CD8-positive, alpha-beta memory T cell (primary cell): ENCODE data around the gene STK36. TPM values are rescaled to one million over a fixed set of nuclear protein-coding genes. Genes with fewer than 3 reads are reported as not detected.

Source experiments
- CTCF ChIA-PET: fragments of 350-600 bp; sonication (Branson Sonifier 250); formaldehyde crosslinking; loops from one replicate; lab custom pipeline; 2021; ENCODE audit warnings: antibody characterized with exemption; lab: Charles Lee
- POLR2A ChIA-PET: fragments of 350-600 bp; sonication (Branson Sonifier 250); formaldehyde crosslinking; loops from one replicate; lab custom pipeline; 2021; ENCODE audit warnings: antibody characterized with exemption; lab: Charles Lee
- DNase-seq, 5 donors: peaks; one replicate each; pipeline versions ENCODE4 v3.0.0 to v3.0.0-alpha.2; 2020 to 2022; ENCODE audit warnings: mixed read lengths in 1 of 5
- H3K27ac ChIP-seq: one replicate; pipeline ENCODE4 v1.7.0; 2013; ENCODE audit warnings: low read depth, mild to moderate bottlenecking, low read length, moderate library complexity
- H3K27me3 ChIP-seq: 2 replicates; pipeline ENCODE4 v1.7.0; 2013; ENCODE audit warnings: low read length, mild to moderate bottlenecking; ENCODE audit not compliant: insufficient read depth, poor library complexity, severe bottlenecking
- H3K36me3 ChIP-seq: 2 replicates; pipeline ENCODE4 v1.7.0; 2013; ENCODE audit warnings: mild to moderate bottlenecking, low read length, moderate library complexity; ENCODE audit not compliant: insufficient read depth
- H3K4me1 ChIP-seq: 2 replicates; pipeline ENCODE4 v1.7.0; 2013; ENCODE audit warnings: mild to moderate bottlenecking, low read length, moderate library complexity; ENCODE audit not compliant: insufficient read depth
- H3K4me3 ChIP-seq: 2 replicates; pipeline ENCODE4 v1.7.0; 2013; ENCODE audit warnings: mild to moderate bottlenecking, low read length
- H3K9me3 ChIP-seq: 2 replicates; pipeline ENCODE4 v1.7.0; 2013; ENCODE audit warnings: mild to moderate bottlenecking, low read length
- H3K27ac Mint-ChIP-seq, 8 donors: one replicate each; pipeline ENCODE4 v1.8.0; 2020 to 2021; ENCODE audit warnings: mixed read lengths in 8 of 8, mild to moderate bottlenecking in 6 of 8, inconsistent platforms in 3 of 8, moderate library complexity in 3 of 8
- H3K27me3 Mint-ChIP-seq, 2 donors: one replicate each; pipeline ENCODE4 v1.8.0; 2020 to 2021; ENCODE audit warnings: mixed read lengths in 2 of 2, mild to moderate bottlenecking in 1 of 2, moderate library complexity in 1 of 2
- H3K36me3 Mint-ChIP-seq, 3 donors: one replicate each; pipeline ENCODE4 v1.8.0; 2020 to 2021; ENCODE audit warnings: mixed read lengths in 3 of 3, inconsistent platforms in 1 of 3, mild to moderate bottlenecking in 1 of 3
- H3K4me1 Mint-ChIP-seq, 3 donors: one replicate each; pipeline ENCODE4 v1.8.0; 2020 to 2021; ENCODE audit warnings: mixed read lengths in 3 of 3, inconsistent platforms in 1 of 3, mild to moderate bottlenecking in 1 of 3
- H3K4me3 Mint-ChIP-seq, 7 donors: one replicate each; pipeline ENCODE4 v1.8.0; 2020 to 2021; ENCODE audit warnings: mixed read lengths in 7 of 7, mild to moderate bottlenecking in 6 of 7, moderate library complexity in 4 of 7, inconsistent platforms in 2 of 7
- H3K9me3 Mint-ChIP-seq, 5 donors: one replicate each; pipeline ENCODE4 v1.8.0; 2020 to 2022; ENCODE audit warnings: mixed read lengths in 5 of 5, mild to moderate bottlenecking in 3 of 5, moderate library complexity in 2 of 5, inconsistent platforms in 1 of 5
- polyA plus RNA-seq: library from polyadenylated mRNA; unstranded; fragments of 300-500 nt; fragmentation: Illumina TruSeq; gene quantifications from one replicate; pipeline ENCODE4 v1.2.3, GENCODE V29; 2021
- total RNA-seq, 2 experiments: library from RNA; stranded (reverse); gene quantifications; one replicate each; pipeline ENCODE4 v1.2.3, GENCODE V29; 2021

The STK36 gene
- total and polyA plus RNA-seq, 3 experiments from 2014 or later = 3.9 to 21.4 (median 19.9) TPM

DNA sequence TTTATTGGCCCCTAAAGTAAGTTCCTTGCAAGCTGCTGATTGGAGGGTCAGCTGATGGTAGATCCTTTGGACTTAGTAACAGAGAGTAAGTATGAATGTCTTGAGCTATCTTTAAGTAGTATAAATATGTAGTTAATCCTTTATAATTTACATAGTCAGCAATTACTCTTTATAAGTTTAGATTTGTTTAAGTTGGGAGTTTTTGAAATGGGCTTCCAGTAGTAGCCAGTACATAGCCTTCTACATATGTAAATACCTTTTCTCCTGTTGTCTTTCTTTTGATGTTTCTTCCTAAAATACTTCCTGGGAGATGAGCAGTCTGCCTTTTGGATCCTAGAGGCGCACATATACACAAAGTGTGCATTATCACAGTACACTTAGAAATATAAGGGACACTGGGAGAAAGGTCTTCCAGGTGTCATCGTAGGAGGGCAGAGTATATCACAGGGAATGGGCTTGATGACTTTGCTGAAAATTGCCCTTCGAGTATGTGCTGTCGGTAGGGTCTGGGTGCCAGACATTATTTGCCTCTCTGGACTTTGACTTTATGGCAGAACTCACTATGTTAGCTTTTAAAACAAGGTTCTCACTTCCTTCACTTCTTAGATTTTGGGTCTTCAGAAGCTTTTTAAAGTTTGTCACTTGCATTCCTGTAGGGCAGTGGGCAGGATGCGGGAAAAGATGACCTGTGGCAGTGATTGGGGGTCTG is 60.3 kb downstream of the STK36 start:
- H3K4me3 ChIP-seq = no peak overlapping the region
- no peak for DNase-seq
- CTCF ChIA-PET = interaction anchor here (0.6 to 0.9 kb wide), 2 partner anchors 11 to 21 kb away, joined by 3 read pairs; partner anchors contain the start of gene TTLL4
- Mint-ChIP-seq H3K27ac (no peak overlapping the region), H3K4me1 (peaks cover 13 to 35% (median 33%) of the 10 kb centered on the region in 3 donors), H3K9me3 (peaks cover 3 to 5% (median 3%) of the 10 kb centered on the region in 5 donors), H3K27me3 (no peaks in the 10 kb centered on the region), H3K4me3 (no peak overlapping the region), H3K36me3 (peaks cover 5 to 41% (median 19%) of the 10 kb centered on the region in 3 donors)
- no peaks in the 10 kb centered on the region for H3K9me3 ChIP-seq
- POLR2A ChIA-PET = no interaction called here
- no peaks in the 10 kb centered on the region for H3K4me1 ChIP-seq
- H3K36me3 ChIP-seq = peaks cover under 1% of the 10 kb centered on the region
- no peaks in the 10 kb centered on the region for H3K27me3 ChIP-seq
- H3K27ac ChIP-seq = no peak overlapping the region

DNA sequence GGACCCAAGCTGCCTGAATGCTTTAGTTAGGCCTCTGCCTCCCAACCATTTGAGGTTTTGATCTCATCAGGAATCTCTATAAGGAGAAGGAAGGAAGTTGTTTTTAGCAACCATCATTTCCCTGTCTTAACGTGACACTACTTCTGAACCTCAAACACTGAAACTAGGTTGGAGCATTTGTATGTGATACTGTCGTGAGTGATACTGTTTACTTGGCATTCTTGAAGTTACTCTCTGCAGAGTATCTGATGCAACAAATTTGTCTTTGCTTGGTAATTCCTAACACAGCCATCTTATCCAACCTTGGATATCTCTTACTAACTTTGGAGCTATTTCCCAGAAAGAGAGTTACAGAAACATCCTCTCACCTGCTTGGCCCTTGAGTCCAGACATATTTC is 60.9 kb downstream of the STK36 start:
- Histone ChIP-seq H3K9me3 (no peaks in the 10 kb centered on the region), H3K27ac (no peak overlapping the region), H3K36me3 (peaks cover 6% of the 10 kb centered on the region), H3K4me3 (no peak overlapping the region), H3K4me1 (no peaks in the 10 kb centered on the region), H3K27me3 (no peaks in the 10 kb centered on the region)
- DNase-seq = no peak
- Mint-ChIP-seq H3K36me3 (peaks cover 2 to 45% (median 17%) of the 10 kb centered on the region in 3 donors), H3K4me1 (peaks cover 12 to 33% (median 32%) of the 10 kb centered on the region in 3 donors), H3K9me3 (peaks cover under 1 to 1% (median 1%) of the 10 kb centered on the region in 5 donors), H3K4me3 (no peak overlapping the region), H3K27me3 (no peaks in the 10 kb centered on the region), H3K27ac (peak overlapping the region in 1 of 8 donors; percentile 17)
- ChIA-PET POLR2A (no interaction called here), CTCF (no interaction called here)

DNA sequence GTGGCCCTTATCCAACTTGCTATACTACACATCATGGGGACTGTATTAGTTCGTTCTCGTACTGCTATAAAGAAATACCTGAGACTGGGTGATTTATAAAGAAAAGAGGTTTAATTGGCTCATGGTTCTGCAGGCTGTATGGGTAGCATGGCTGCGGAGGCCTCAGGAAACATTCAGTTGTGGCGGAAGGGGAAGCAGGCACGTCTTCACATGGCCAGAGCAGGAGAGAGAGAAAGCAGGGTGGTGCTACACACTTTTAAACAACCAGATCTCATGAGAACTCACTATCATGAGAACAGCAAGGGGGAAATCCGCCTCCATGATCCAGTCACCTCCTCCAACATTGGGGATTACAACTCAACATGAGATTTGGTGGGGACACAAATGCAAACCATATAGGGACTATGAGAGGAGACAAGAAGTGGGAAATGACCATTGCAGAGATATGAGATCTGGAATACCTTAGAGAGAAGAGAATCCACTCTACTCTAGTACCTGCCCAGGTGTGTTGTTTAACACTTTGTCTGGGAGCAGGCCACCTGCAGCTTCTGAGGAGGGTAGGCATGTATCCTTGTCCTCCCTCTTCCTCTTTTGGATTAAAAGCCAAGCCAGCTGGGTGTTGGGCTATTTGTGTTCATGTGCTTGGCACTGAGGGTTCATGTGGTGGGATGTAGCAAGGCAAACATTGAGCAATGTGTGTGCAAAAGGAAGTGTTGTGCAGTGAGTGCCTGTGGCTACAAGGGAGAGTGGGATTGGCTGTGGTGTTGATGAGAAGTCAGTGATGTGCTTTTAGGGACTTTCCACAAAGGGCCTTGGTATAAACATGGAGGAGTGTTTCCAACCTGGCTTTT is 61.5 kb downstream of the STK36 start:
- Histone ChIP-seq H3K27me3 (no peaks in the 10 kb centered on the region), H3K36me3 (peaks cover 11% of the 10 kb centered on the region), H3K4me3 (no peak overlapping the region), H3K4me1 (no peaks in the 10 kb centered on the region), H3K9me3 (no peaks in the 10 kb centered on the region), H3K27ac (no peak overlapping the region)
- H3K9me3 Mint-ChIP-seq = no peaks in the 10 kb centered on the region
- no peaks in the 10 kb centered on the region for H3K27me3 Mint-ChIP-seq
- ChIA-PET POLR2A (no interaction called here), CTCF (no interaction called here)
- DNase-seq = no peak
- peak overlapping the region in 5 of 8 donors; percentile 31 to 68 (median 50) for H3K27ac Mint-ChIP-seq
- no peak overlapping the region for H3K4me3 Mint-ChIP-seq
- H3K4me1 Mint-ChIP-seq = peaks cover 12 to 33% (median 31%) of the 10 kb centered on the region in 3 donors
- peaks cover 5 to 49% (median 21%) of the 10 kb centered on the region in 3 donors for H3K36me3 Mint-ChIP-seq

DNA sequence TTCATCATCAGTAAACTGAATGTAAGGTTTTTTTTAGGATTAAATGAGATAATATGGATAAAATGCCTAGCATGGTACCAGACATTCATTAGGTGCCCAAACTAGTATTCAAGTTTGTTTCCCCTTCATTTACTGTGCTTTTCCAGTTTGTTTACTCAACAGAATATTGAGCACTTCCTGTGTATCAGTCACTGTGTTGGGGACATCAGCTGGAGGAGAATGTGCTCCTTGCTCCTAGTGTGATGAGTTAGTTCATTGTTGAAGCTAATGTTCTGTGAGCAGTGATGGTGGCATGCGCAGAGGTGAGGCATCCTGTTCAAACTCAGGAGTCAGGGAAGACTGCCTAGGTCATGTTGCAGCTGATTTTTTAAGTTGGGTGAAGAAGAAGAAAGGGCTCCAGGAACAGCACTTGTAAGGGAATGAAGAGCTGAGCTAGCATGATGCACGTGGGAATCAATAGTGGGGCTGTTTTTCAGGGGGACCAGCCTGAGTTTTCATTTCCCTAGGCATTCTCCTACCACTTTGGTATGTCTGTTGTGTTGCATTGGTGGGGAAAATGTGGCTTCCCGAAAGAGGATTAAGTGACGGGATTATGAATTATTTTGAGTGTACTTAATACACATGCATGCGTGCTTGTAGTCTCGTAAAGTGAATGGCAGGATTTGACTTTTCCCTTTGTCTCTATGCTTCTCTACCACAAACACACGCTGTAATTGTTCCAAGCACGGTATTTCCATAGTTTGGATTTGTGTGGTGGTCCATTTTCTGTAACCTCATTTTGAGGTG is 62.5 kb downstream of the STK36 start:
- H3K27ac ChIP-seq = no peak overlapping the region
- H3K36me3 Mint-ChIP-seq = peaks cover 5 to 56% (median 19%) of the 10 kb centered on the region in 3 donors
- no peaks in the 10 kb centered on the region for H3K9me3 ChIP-seq
- H3K9me3 Mint-ChIP-seq = no peaks in the 10 kb centered on the region
- H3K4me3 ChIP-seq = no peak overlapping the region
- H3K27ac Mint-ChIP-seq = peak overlapping the region in 3 of 8 donors; percentile 18 to 82 (median 47)
- no peaks in the 10 kb centered on the region for H3K27me3 Mint-ChIP-seq
- no peak overlapping the region for H3K4me3 Mint-ChIP-seq
- DNase-seq = no peak
- no peaks in the 10 kb centered on the region for H3K27me3 ChIP-seq
- H3K4me1 ChIP-seq = no peaks in the 10 kb centered on the region
- peaks cover 12 to 33% (median 31%) of the 10 kb centered on the region in 3 donors for H3K4me1 Mint-ChIP-seq
- CTCF ChIA-PET = interaction anchor here (2.1 kb wide), 1 partner anchor 9 kb away, joined by 4 read pairs; no protein-coding TSS in a partner anchor
- POLR2A ChIA-PET = interaction anchor here (0.6 kb wide), 1 partner anchor 328 kb away, joined by 3 read pairs; no protein-coding TSS in a partner anchor
- peaks cover 11% of the 10 kb centered on the region for H3K36me3 ChIP-seq

DNA sequence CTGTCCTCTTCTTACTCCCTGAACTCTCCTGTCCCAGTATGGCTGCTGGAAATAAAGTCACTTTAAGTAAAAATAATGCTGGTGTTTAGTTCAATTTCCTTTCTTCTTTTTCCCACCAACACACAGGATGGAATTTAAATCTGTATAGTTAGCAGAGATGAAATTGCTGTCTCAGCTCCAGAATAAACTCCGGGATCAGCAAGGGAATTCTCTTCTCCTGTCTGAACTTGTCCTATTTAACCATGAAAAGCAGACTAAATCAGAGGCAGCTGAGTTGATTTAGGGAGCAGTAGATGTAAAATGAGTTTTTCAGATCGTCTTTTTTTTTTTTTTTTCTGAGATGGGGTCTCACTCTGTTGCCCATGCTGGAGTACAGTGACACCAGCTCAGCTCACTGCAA is 64.6 kb downstream of the STK36 start:
- Histone ChIP-seq H3K4me1 (no peaks in the 10 kb centered on the region), H3K27ac (no peak overlapping the region), H3K9me3 (no peaks in the 10 kb centered on the region), H3K27me3 (no peaks in the 10 kb centered on the region), H3K4me3 (no peak overlapping the region), H3K36me3 (peaks cover 16% of the 10 kb centered on the region)
- POLR2A ChIA-PET = no interaction called here
- peaks cover 12 to 31% (median 29%) of the 10 kb centered on the region in 3 donors for H3K4me1 Mint-ChIP-seq
- H3K36me3 Mint-ChIP-seq = peaks cover 10 to 70% (median 28%) of the 10 kb centered on the region in 3 donors
- no peak overlapping the region for H3K27ac Mint-ChIP-seq
- no peak overlapping the region for H3K4me3 Mint-ChIP-seq
- H3K9me3 Mint-ChIP-seq = no peaks in the 10 kb centered on the region
- CTCF ChIA-PET = interaction anchor here (0.7 to 2.1 kb wide), 2 partner anchors 11 to 30 kb away, joined by 3 to 4 read pairs; no protein-coding TSS in a partner anchor
- DNase-seq = no peak
- no peaks in the 10 kb centered on the region for H3K27me3 Mint-ChIP-seq

DNA sequence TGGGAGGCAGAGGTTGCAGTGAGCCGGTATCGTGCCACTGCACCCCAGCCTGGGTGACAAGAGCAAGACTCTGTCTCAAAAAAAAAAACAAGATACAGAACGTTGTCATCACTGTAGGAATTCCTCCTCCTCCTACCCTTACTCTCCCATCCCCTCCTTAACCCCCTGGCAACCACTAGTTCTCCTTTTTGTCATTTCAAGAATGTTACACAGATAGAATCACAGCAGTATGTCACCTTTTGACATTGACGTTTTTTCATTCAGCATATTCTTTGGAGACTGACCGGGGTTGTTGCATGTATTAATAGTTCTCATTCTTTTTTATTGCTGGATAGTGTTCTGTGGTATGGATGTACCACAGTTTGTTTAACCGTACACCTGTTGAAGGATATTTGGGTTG is 71.2 kb downstream of the STK36 start:
- Mint-ChIP-seq H3K27ac (no peak overlapping the region), H3K9me3 (no peaks in the 10 kb centered on the region), H3K4me1 (no peaks in the 10 kb centered on the region), H3K36me3 (peaks cover 24 to 86% (median 28%) of the 10 kb centered on the region in 3 donors), H3K27me3 (no peaks in the 10 kb centered on the region), H3K4me3 (no peak overlapping the region)
- no peak for DNase-seq
- Histone ChIP-seq H3K4me1 (no peaks in the 10 kb centered on the region), H3K9me3 (no peaks in the 10 kb centered on the region), H3K36me3 (peaks cover 24% of the 10 kb centered on the region), H3K27me3 (no peaks in the 10 kb centered on the region), H3K4me3 (no peak overlapping the region), H3K27ac (no peak overlapping the region)
- POLR2A ChIA-PET = no interaction called here
- CTCF ChIA-PET = no interaction called here

DNA sequence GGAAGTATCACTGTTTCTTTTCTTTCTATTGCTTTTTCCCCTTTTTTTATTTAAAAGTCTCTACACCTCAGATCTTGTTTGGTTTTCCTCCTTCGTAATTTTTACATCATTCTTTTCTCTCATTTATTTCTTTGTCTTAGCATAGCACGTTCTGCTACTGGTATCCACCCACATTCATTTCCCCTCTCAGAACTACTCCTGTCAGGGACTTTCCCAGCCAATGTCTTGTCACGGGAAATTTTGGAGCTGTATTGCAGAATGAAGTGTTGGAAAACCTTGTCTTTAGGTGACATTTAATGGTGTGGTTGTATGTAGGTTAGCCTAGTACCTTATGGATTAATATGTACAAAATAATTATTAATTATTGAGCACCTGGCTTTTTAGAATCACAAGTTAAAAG is 72.7 kb downstream of the STK36 start:
- Mint-ChIP-seq H3K27me3 (no peaks in the 10 kb centered on the region), H3K4me3 (no peak overlapping the region), H3K4me1 (no peaks in the 10 kb centered on the region), H3K27ac (no peak overlapping the region), H3K9me3 (no peaks in the 10 kb centered on the region), H3K36me3 (peaks cover 21 to 87% (median 29%) of the 10 kb centered on the region in 3 donors)
- Histone ChIP-seq H3K27me3 (no peaks in the 10 kb centered on the region), H3K36me3 (peaks cover 23% of the 10 kb centered on the region), H3K4me3 (no peak overlapping the region), H3K9me3 (no peaks in the 10 kb centered on the region), H3K4me1 (no peaks in the 10 kb centered on the region), H3K27ac (no peak overlapping the region)
- ChIA-PET CTCF (no interaction called here), POLR2A (no interaction called here)
- no peak for DNase-seq
